Measurements from ENCODE around the gene CBL. TPM values are rescaled to one million over a fixed set of nuclear protein-coding genes. Genes with fewer than 3 reads are reported as not detected.

CBL gene
- total and polyA plus RNA-seq, 10 of the 15 experiments (the other 5 are each of a cell fraction or from before 2014, with no cell fraction given): 3.9 to 27.1 (median 9.5) TPM

DNA sequence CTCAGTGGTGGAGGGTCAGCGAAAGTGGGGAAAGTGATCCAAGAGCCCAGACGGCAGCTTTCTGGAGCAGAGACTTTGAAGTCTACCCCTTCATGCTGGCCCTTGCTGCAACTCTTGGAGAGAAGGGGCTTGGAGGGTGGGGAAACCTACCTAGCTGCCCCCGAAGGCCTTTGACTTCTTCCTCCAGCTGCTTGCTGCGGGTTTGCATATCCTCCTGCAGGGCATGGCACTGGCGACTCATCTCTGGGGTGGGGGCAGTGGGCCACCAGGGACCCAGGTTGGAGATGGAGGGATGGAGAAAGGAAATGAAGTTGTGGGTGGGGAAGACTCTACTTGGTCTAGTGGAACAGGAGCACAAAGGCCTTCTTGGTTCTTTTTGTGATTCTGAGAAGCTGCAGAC is 13.1 kb upstream of the CBL start:
- H3K4me3 ChIP-seq: no peak overlapping the region
- H3K36me3 ChIP-seq (ENCODE audit: control insufficient read depth in 2 of 2, insufficient read depth in 2 of 2, low read length in 1 of 2): no peaks in the 10 kb centered on the region
- no peaks in the 10 kb centered on the region for H4K20me1 ChIP-seq (ENCODE audit: control insufficient read depth, insufficient read depth)
- no peak overlapping the region for H3K27ac ChIP-seq (ENCODE audit: control insufficient read depth, insufficient read depth)
- 0 out of 4 replicates have a peak, but pooled peaks cover 0 to 2% of the 10 kb centered on the region in 2 experiments for H3K27me3 ChIP-seq (replicated peaks in 1 of 2; ENCODE audit: control insufficient read depth in 2 of 2, insufficient read depth in 2 of 2, low read length in 1 of 2)
- no peaks in the 10 kb centered on the region for H3K4me1 ChIP-seq (ENCODE audit: control insufficient read depth, insufficient read depth, low read length)
- ATAC-seq (no peak), DNase-seq (ENCODE audit: low read depth, low spot score) (no peak), FAIRE-seq (no peak)
- no peak overlapping the region for H3K4me2 ChIP-seq (ENCODE audit: control insufficient read depth, insufficient read depth)
- no peaks in the 10 kb centered on the region for H3K9me3 ChIP-seq (replicated peaks; ENCODE audit: control insufficient read depth, insufficient read depth, low read length)
- 46% methylated on average over 5 of the region's 5 CpGs for WGBS (ENCODE audit: insufficient coverage, insufficient replicate concordance, low lambda C conversion rate, missing lambda C conversion rate)
- BruUV-seq (replicated peaks): no TSS peak
- TF ChIP-seq, protein P1, sequence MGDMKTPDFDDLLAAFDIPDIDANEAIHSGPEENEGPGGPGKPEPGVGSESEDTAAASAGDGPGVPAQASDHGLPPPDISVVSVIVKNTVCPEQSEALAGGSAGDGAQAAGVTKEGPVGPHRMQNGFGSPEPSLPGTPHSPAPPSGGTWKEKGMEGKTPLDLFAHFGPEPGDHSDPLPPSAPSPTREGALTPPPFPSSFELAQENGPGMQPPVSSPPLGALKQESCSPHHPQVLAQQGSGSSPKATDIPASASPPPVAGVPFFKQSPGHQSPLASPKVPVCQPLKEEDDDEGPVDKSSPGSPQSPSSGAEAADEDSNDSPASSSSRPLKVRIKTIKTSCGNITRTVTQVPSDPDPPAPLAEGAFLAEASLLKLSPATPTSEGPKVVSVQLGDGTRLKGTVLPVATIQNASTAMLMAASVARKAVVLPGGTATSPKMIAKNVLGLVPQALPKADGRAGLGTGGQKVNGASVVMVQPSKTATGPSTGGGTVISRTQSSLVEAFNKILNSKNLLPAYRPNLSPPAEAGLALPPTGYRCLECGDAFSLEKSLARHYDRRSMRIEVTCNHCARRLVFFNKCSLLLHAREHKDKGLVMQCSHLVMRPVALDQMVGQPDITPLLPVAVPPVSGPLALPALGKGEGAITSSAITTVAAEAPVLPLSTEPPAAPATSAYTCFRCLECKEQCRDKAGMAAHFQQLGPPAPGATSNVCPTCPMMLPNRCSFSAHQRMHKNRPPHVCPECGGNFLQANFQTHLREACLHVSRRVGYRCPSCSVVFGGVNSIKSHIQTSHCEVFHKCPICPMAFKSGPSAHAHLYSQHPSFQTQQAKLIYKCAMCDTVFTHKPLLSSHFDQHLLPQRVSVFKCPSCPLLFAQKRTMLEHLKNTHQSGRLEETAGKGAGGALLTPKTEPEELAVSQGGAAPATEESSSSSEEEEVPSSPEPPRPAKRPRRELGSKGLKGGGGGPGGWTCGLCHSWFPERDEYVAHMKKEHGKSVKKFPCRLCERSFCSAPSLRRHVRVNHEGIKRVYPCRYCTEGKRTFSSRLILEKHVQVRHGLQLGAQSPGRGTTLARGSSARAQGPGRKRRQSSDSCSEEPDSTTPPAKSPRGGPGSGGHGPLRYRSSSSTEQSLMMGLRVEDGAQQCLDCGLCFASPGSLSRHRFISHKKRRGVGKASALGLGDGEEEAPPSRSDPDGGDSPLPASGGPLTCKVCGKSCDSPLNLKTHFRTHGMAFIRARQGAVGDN (IDR thresholded peaks at IDR 0.05): no peak
- no peak for TF ChIP-seq EED (IDR thresholded peaks at IDR 0.05; ENCODE audit: low read depth)
- TF ChIP-seq DPF2 (IDR thresholded peaks at IDR 0.05): no peak
- TF ChIP-seq ATF7 (IDR thresholded peaks at IDR 0.05; ENCODE audit: low read depth): no peak
- no peak for TF ChIP-seq IRF4 (IDR thresholded peaks at IDR 0.05; ENCODE audit: low read depth, low read length)
- TF ChIP-seq, protein P2, sequence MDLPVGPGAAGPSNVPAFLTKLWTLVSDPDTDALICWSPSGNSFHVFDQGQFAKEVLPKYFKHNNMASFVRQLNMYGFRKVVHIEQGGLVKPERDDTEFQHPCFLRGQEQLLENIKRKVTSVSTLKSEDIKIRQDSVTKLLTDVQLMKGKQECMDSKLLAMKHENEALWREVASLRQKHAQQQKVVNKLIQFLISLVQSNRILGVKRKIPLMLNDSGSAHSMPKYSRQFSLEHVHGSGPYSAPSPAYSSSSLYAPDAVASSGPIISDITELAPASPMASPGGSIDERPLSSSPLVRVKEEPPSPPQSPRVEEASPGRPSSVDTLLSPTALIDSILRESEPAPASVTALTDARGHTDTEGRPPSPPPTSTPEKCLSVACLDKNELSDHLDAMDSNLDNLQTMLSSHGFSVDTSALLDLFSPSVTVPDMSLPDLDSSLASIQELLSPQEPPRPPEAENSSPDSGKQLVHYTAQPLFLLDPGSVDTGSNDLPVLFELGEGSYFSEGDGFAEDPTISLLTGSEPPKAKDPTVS (IDR thresholded peaks at IDR 0.05; ENCODE audit: low read depth, low read length): no peak
- TF ChIP-seq RFX5 (IDR thresholded peaks at IDR 0.05; ENCODE audit: low read depth, low read length): no peak
- TF ChIP-seq EP300 (IDR thresholded peaks at IDR 0.05; ENCODE audit: borderline replicate concordance in 1 of 2, control insufficient read depth in 1 of 2, low read depth in 2 of 2, low read length in 2 of 2): no peak
- TF ChIP-seq NFYA (IDR thresholded peaks at IDR 0.05; ENCODE audit: borderline replicate concordance, low read depth, low read length): no peak
- TF ChIP-seq ZNF207 (IDR thresholded peaks at IDR 0.05; ENCODE audit: borderline replicate concordance): no peak
- TF ChIP-seq RB1 (IDR thresholded peaks at IDR 0.05; ENCODE audit: borderline replicate concordance): no peak
- TF ChIP-seq MEF2A (IDR thresholded peaks at IDR 0.05; ENCODE audit: insufficient read depth, low read depth, low read length): no peak
- intact Hi-C loops (cut with micrococcal nuclease; ENCODE audit: unreplicated experiment): no loop called here
- CTCF ChIA-PET: interaction anchor here (0.6 to 1.3 kb wide), 2 partner anchors 92 to 156 kb away, joined by 3 read pairs; no protein-coding TSS in a partner anchor
- H2AFZ ChIP-seq (ENCODE audit: control insufficient read depth, low read depth, low read length): no peak overlapping the region
- SMC1A ChIA-PET (ENCODE audit: uncharacterized antibody, unreplicated experiment): interaction anchor here (0.5 to 0.6 kb wide), 2 partner anchors 46 to 170 kb away, joined by 3 read pairs; no protein-coding TSS in a partner anchor
- no peak overlapping the region for H3K9ac ChIP-seq (ENCODE audit: control insufficient read depth, insufficient read depth, low read length)
- H3K79me2 ChIP-seq (ENCODE audit: control insufficient read depth, insufficient read depth, low read length): no peaks in the 10 kb centered on the region
- in situ Hi-C loops (cut with MboI): no loop called here
- RAD21 ChIA-PET (ENCODE audit: unreplicated experiment): no interaction called here
- POLR2A ChIA-PET: no interaction called here

All from GM12878 (cell line).